Ishikawa (cell line): ENCODE measurements around the gene IFNGR1.

Experiments used
- CEBPB ChIP-seq: IDR thresholded peaks from 2 replicates; pipeline ENCODE4 v1.6.1; 2012
- CREB1 ChIP-seq: IDR thresholded peaks from 2 replicates; pipeline ENCODE4 v1.6.1; 2012; ENCODE audit warnings: low read depth
- FOXM1 ChIP-seq: IDR thresholded peaks from 2 replicates; pipeline ENCODE4 v1.6.1; 2012; ENCODE audit warnings: low read depth, borderline replicate concordance
- NFIC ChIP-seq: IDR thresholded peaks from 2 replicates; pipeline ENCODE4 v1.6.1; 2012
- RAD21 ChIP-seq: IDR thresholded peaks from 2 replicates; pipeline ENCODE4 v1.6.1; 2012; ENCODE audit warnings: low read depth
- TEAD4 ChIP-seq: IDR thresholded peaks from 2 replicates; pipeline ENCODE4 v1.6.1; 2012
- ZBTB7A ChIP-seq: IDR thresholded peaks from 2 replicates; pipeline ENCODE4 v1.6.1; 2012; ENCODE audit warnings: low read depth
- TF ChIP-seq, protein P1 (sequence below): IDR thresholded peaks from 2 replicates; pipeline ENCODE4 v1.6.1; 2012

DNA sequence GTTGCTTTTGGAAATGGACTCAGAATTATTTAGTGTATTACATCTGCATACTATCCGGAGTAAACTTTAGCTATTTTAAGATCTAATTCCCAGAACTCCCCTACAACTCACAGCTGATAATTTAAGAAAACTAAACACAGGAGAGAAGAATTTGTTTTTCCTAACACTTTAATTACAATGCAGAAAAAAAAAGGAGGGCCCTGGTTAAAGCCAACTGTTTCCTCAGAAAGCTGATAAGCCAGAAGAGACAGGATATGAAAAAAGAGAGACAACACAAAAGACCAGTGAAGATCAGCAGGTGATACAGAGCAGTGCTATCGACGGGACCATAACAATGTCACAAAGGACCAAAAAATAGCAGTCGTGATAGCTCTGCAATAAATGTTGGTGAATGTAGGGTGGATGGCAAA is 5.8 kb downstream of the IFNGR1 start:
- TF ChIP-seq FOXM1 (no peak), CEBPB (no peak), NFIC (no peak), RAD21 (no peak), CREB1 (no peak), TEAD4 (no peak), ZBTB7A (no peak)
- TF ChIP-seq, protein P1, sequence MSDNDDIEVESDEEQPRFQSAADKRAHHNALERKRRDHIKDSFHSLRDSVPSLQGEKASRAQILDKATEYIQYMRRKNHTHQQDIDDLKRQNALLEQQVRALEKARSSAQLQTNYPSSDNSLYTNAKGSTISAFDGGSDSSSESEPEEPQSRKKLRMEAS, result no peak
